Calu3 (cell line): ENCODE data around the gene ZNF638. TPM values are rescaled to one million over a fixed set of nuclear protein-coding genes. Genes with fewer than 3 reads are reported as not detected.

Experiments used
- BruUV-seq: library from RNA; stranded (reverse); fragments of 400-500 nt; replicated peaks from 2 replicates; lab custom pipeline; 2021; lab: Mats Ljungman, UMichigan
- CTCF ChIA-PET: fragments of 300-600 bp; sonication (Branson Sonifier 250); formaldehyde crosslinking; loops from one replicate; lab custom pipeline; 2022; ENCODE audit warnings: antibody characterized with exemption; lab: Charles Lee
- DNase-seq: peaks from one replicate; pipeline ENCODE4 v3.0.0; 2022
- H3K27ac Mint-ChIP-seq: one replicate; pipeline ENCODE4 v1.8.0; 2022; ENCODE audit warnings: mixed read lengths; ENCODE audit not compliant: unreplicated experiment
- H3K27me3 Mint-ChIP-seq: one replicate; pipeline ENCODE4 v1.8.0; 2022; ENCODE audit warnings: mixed read lengths; ENCODE audit not compliant: unreplicated experiment
- H3K36me3 Mint-ChIP-seq: one replicate; pipeline ENCODE4 v1.8.0; 2022; ENCODE audit warnings: mild to moderate bottlenecking, moderate library complexity, mixed read lengths; ENCODE audit not compliant: insufficient read depth, unreplicated experiment
- H3K4me1 Mint-ChIP-seq: one replicate; pipeline ENCODE4 v1.8.0; 2022; ENCODE audit warnings: mild to moderate bottlenecking, low read depth, mixed read lengths; ENCODE audit not compliant: unreplicated experiment
- H3K4me3 Mint-ChIP-seq: one replicate; pipeline ENCODE4 v1.8.0; 2022; ENCODE audit warnings: mild to moderate bottlenecking, low read depth, moderate library complexity, mixed read lengths; ENCODE audit not compliant: unreplicated experiment
- H3K9me3 Mint-ChIP-seq: one replicate; pipeline ENCODE4 v1.8.0; 2022; ENCODE audit warnings: low read depth, mixed read lengths; ENCODE audit not compliant: unreplicated experiment
- intact Hi-C: fragments of 100-400 bp; cut with micrococcal nuclease; formaldehyde crosslinking; loops from one replicate; pipeline ENCODE4 v1.10.0; 2022; ENCODE audit not compliant: unreplicated experiment
- total RNA-seq: library from RNA; stranded (reverse); gene quantifications from 2 replicates; pipeline ENCODE4 v1.2.3, GENCODE V29; 2022
- TF ChIP-seq, protein P1 (sequence below): fragments of 200-600 bp; IDR thresholded peaks from one replicate; pipeline ENCODE4 v1.8.0; 2022; ENCODE audit warnings: antibody characterized with exemption; ENCODE audit not compliant: unreplicated experiment

The ZNF638 gene
- total RNA-seq, 1 experiment from 2014 or later, result 132 TPM

DNA sequence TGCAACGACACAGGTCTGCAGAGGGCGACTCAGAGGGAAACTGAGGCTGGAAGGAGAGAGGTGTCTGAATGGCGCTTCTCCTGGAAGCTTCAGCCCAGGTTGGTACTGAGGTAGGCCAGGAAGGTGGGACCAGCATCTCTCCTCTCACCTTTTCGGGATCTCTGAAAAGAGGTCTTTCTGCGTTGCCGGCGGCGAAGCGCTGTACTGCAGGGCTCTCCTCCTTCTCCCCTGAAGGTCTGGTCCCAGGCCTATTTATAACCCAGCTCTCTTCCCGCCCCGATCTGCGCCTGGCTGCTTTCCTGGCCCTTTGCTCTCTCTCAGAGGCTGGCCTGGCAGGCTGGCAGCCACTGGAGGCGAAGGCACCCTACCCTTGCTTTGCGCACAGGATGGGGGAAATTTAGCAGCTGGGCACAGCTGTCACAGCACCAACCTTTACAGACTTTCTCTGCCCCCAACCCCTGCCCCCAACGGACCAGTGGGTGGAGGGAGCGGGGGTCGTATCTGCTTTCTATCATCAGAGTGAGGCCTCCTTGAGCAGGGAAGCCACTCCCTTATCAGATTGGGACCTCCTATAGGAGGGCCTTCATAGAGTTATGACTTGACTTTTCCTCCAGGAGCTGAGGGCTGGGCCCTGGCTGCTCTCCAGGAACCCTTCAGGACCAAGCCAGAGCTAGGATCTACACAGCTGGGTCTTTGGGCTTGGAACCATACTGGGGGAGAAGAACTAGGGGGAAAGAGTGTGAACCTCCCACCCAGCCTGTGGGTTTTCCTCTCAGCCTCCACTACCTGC lies 122.8 kb downstream of the ZNF638 start:
- no TSS peak for BruUV-seq
- peaks cover 7% of the 10 kb centered on the region for H3K36me3 Mint-ChIP-seq
- peaks cover 39% of the 10 kb centered on the region for H3K4me1 Mint-ChIP-seq
- H3K9me3 Mint-ChIP-seq, result no peaks in the 10 kb centered on the region
- TF ChIP-seq, protein P1, sequence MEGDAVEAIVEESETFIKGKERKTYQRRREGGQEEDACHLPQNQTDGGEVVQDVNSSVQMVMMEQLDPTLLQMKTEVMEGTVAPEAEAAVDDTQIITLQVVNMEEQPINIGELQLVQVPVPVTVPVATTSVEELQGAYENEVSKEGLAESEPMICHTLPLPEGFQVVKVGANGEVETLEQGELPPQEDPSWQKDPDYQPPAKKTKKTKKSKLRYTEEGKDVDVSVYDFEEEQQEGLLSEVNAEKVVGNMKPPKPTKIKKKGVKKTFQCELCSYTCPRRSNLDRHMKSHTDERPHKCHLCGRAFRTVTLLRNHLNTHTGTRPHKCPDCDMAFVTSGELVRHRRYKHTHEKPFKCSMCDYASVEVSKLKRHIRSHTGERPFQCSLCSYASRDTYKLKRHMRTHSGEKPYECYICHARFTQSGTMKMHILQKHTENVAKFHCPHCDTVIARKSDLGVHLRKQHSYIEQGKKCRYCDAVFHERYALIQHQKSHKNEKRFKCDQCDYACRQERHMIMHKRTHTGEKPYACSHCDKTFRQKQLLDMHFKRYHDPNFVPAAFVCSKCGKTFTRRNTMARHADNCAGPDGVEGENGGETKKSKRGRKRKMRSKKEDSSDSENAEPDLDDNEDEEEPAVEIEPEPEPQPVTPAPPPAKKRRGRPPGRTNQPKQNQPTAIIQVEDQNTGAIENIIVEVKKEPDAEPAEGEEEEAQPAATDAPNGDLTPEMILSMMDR, result no peak
- H3K27ac Mint-ChIP-seq, result no peak overlapping the region
- CTCF ChIA-PET, result interaction anchor here (0.9 to 1.1 kb wide), 2 partner anchors 13 to 19 kb away, joined by 3 read pairs; no protein-coding TSS in a partner anchor
- H3K27me3 Mint-ChIP-seq, result peaks cover 47% of the 10 kb centered on the region
- peak overlapping the region; percentile 63 for H3K4me3 Mint-ChIP-seq
- intact Hi-C loops, result no loop called here
- DNase-seq, result no peak

DNA sequence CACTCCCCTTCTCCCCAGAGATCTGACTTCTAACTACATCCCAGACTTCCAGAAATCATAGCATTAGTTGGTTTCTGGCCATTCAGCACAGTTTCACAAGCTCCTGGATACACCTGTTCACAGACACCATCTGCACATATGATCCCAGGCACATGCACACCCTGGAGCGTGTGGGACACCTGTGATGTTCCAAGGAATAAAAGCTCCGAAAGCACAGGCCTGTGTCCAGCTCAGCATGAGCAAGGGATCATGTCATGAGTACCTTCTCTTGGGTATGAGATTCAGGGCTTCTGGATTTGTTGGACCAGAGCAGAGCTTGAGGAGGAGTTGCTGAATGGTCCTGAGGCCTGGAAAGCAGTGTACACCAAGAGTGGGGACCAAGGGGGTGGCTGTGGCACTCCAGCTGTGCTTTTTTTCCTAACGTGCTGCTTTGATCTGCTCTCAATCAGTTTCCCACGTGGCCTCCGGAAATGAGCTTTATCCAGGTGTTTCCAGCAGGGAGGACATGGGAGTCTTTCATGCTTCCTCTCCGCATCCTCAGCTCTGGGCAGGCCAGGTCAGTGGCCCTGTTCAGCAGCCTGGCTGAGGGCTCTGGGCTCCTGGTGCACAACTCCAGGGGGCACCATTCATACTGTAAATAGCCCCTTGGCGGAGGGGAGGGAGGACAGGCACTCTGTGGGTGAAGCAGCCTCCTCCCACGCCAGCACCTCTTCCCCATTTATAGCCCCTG lies 123.6 kb downstream of the ZNF638 start:
- TF ChIP-seq, protein P1, result no peak
- no TSS peak for BruUV-seq
- no peak for DNase-seq
- CTCF ChIA-PET, result interaction anchor here (0.9 to 2.2 kb wide), 3 partner anchors 12 to 55 kb away, joined by 3 to 8 read pairs (median 3); no protein-coding TSS in a partner anchor
- Mint-ChIP-seq H3K9me3 (no peaks in the 10 kb centered on the region), H3K4me1 (peaks cover 39% of the 10 kb centered on the region), H3K27me3 (peaks cover 47% of the 10 kb centered on the region), H3K36me3 (peaks cover 7% of the 10 kb centered on the region), H3K4me3 (no peak overlapping the region), H3K27ac (no peak overlapping the region)
- intact Hi-C loops, result no loop called here

DNA sequence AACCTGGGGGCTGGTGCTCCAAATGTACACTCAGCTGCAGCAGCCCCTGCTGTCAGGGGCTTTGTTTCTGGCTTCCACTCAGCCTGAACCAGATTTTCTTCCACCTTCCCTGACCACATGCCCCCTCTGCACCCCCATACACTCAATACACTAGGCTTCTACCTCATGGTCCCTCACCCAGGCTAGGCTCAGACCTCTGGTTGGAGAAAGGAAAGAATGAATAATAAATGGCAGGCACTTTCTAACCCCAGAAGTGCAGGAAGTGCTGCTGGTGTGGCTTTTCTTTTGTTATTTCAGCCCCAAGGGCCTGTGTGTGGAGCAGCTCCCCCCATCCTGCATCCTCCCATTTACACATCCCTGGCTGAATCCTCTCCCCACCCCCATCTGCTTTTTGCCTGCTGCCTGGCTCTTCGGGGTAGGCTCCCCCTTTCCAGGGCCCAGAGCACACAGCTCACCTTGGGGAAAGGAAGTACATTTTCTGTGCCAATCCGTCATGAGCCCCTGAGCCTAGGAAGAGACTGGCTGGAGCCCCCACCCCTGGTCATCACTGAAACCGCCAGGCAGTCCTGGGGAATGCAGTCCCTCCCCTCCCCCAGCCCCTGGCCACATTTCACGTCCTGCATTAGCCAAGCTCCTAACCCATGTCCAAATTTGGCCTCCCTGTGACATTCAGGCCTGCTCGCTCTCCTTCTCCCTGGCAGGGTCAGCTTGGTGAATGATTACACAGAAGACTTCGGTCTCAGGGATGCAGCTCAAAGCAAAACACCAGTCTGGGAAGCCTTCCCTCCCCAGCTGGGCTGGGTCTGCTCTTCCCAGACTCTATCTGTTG lies 124.4 kb downstream of the ZNF638 start:
- DNase-seq, result no peak
- no TSS peak for BruUV-seq
- Mint-ChIP-seq H3K27me3 (peaks cover 42% of the 10 kb centered on the region), H3K4me3 (no peak overlapping the region), H3K27ac (no peak overlapping the region), H3K9me3 (no peaks in the 10 kb centered on the region), H3K36me3 (peaks cover 7% of the 10 kb centered on the region), H3K4me1 (peaks cover 39% of the 10 kb centered on the region)
- intact Hi-C loops, result no loop called here
- TF ChIP-seq, protein P1, result no peak
- CTCF ChIA-PET, result interaction anchor here (1.1 to 2.2 kb wide), 2 partner anchors 20 to 55 kb away, joined by 3 to 8 read pairs; no protein-coding TSS in a partner anchor

DNA sequence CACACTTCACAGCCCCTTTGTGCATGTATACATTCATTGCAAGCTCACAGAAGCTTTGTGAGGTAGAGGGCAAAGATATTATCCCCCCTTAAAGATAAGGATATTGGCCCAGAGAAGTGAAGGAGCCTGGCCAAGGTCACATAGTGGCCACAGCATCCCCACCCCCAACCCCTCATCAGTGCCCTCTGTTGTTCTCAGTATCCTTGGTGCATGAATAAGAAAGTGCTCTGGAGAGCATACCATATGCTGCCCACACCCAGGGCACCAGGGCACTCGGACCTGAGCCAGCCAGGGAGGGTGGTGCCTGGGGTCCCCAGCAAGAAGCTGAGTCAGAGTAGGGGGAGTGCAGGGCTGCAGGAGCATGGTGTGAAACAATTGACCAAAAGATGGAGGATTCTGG lies 125.0 kb downstream of the ZNF638 start:
- no TSS peak for BruUV-seq
- no peak overlapping the region for H3K27ac Mint-ChIP-seq
- no peaks in the 10 kb centered on the region for H3K9me3 Mint-ChIP-seq
- H3K27me3 Mint-ChIP-seq, result peaks cover 36% of the 10 kb centered on the region
- CTCF ChIA-PET, result interaction anchor here (0.9 to 2.2 kb wide), 2 partner anchors 54 to 57 kb away, joined by 5 to 8 read pairs; no protein-coding TSS in a partner anchor
- peaks cover 39% of the 10 kb centered on the region for H3K4me1 Mint-ChIP-seq
- H3K4me3 Mint-ChIP-seq, result no peak overlapping the region
- intact Hi-C loops, result no loop called here
- peaks cover 7% of the 10 kb centered on the region for H3K36me3 Mint-ChIP-seq
- DNase-seq, result no peak
- TF ChIP-seq, protein P1, result no peak
